Suprapubic skin (tissue), 3 donors: ENCODE data around the gene SRSF1.

Source experiments
- EP300 ChIP-seq: sonication (generic); formaldehyde crosslinking; IDR thresholded peaks from one replicate; pipeline ENCODE4 v1.6.1; 2017; ENCODE audit warnings: antibody characterized with exemption
- POLR2A ChIP-seq, 2 donors: fragments of 450-650 bp; IDR thresholded peaks; one replicate each; pipeline ENCODE4 v1.6.1; 2017; ENCODE audit warnings: antibody characterized with exemption in 2 of 2, mild to moderate bottlenecking in 2 of 2, moderate library complexity in 2 of 2
- TF ChIP-seq, protein P1 (sequence below), 2 donors: fragments of 200-600 bp in 1 of 2; fragments of 450-650 bp in 1 of 2; sonication (generic) in 1 of 2; IDR thresholded peaks; one replicate each; pipeline ENCODE4 v1.5.1; 2016 to 2019; ENCODE audit warnings: antibody characterized with exemption in 2 of 2, mild to moderate bottlenecking in 1 of 2, moderate library complexity in 1 of 2

DNA sequence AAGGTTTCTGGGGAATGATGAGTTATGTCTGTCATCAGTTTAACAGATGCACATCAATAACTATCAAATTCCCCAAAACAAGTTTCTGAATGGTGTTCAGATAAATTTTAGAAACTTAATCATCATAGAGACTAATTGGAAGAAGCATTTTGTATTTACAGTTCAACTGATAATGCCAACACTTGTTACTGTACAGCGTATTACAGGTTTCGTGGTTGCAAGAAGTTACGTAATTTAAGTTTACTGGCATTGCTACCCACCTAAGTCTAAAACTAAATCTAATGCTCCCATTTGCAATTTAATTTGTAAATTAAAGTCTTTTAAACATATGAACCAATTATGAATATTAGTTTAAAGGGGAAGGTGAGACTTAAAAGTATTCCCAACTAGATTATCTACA, 3.0 kb downstream of the SRSF1 start:
- TF ChIP-seq POLR2A (IDR thresholded peaks at IDR 0.05) (no peak), EP300 (no peak)
- TF ChIP-seq, protein P1, sequence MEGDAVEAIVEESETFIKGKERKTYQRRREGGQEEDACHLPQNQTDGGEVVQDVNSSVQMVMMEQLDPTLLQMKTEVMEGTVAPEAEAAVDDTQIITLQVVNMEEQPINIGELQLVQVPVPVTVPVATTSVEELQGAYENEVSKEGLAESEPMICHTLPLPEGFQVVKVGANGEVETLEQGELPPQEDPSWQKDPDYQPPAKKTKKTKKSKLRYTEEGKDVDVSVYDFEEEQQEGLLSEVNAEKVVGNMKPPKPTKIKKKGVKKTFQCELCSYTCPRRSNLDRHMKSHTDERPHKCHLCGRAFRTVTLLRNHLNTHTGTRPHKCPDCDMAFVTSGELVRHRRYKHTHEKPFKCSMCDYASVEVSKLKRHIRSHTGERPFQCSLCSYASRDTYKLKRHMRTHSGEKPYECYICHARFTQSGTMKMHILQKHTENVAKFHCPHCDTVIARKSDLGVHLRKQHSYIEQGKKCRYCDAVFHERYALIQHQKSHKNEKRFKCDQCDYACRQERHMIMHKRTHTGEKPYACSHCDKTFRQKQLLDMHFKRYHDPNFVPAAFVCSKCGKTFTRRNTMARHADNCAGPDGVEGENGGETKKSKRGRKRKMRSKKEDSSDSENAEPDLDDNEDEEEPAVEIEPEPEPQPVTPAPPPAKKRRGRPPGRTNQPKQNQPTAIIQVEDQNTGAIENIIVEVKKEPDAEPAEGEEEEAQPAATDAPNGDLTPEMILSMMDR (IDR thresholded peaks at IDR 0.05), result no peak
